Measurements from ENCODE around the gene SLC35D1.

GRCh38 chr1:67043366-67043765 lies 10.6 kb downstream of the SLC35D1 start:
- no peak for TF ChIP-seq ZFP36 (IDR thresholded peaks at IDR 0.05; ENCODE audit: borderline replicate concordance, low read depth, low read length, partially characterized antibody)
- no peak for TF ChIP-seq NR2F1 (CRISPR knock-in tag; IDR thresholded peaks at IDR 0.05)
- no peak for TF ChIP-seq EED (CRISPR knock-in tag; IDR thresholded peaks at IDR 0.05)
- TF ChIP-seq ZNF557 (CRISPR knock-in tag; IDR thresholded peaks at IDR 0.05) = no peak
- no peak for TF ChIP-seq CENPX (CRISPR knock-in tag; IDR thresholded peaks at IDR 0.05)
- TF ChIP-seq ZXDC (CRISPR knock-in tag; IDR thresholded peaks at IDR 0.05) = no peak
- no peak for TF ChIP-seq KAT2B (IDR thresholded peaks at IDR 0.05; ENCODE audit: borderline replicate concordance, low read depth, low read length)
